HUES64 (cell line): ENCODE measurements around the gene KARS1.

Experiments
- H3K27ac ChIP-seq: 2 replicates; pipeline ENCODE4 v1.7.0; 2013; ENCODE audit warnings: low read depth, low read length, inconsistent platforms
- H3K27me3 ChIP-seq: 2 replicates; pipeline ENCODE4 v1.6.1; 2013; ENCODE audit warnings: mild to moderate bottlenecking, low read length; ENCODE audit not compliant: insufficient read depth
- H3K36me3 ChIP-seq: 2 replicates; pipeline ENCODE4 v1.6.1; 2013; ENCODE audit warnings: mild to moderate bottlenecking, low read length; ENCODE audit not compliant: insufficient read depth
- H3K4me1 ChIP-seq: 2 replicates; pipeline ENCODE4 v1.6.1; 2013; ENCODE audit warnings: mild to moderate bottlenecking, low read length, moderate library complexity; ENCODE audit not compliant: insufficient read depth
- H3K4me3 ChIP-seq: 2 replicates; pipeline ENCODE4 v1.5.1; 2013; ENCODE audit warnings: mild to moderate bottlenecking, low read length, moderate library complexity
- H3K9ac ChIP-seq: 2 replicates; pipeline ENCODE4 v1.6.1; 2013; ENCODE audit warnings: mild to moderate bottlenecking, low read depth, low read length
- H3K9me3 ChIP-seq: 2 replicates; pipeline ENCODE4 v1.6.1; 2013; ENCODE audit warnings: low read depth, low read length; ENCODE audit not compliant: insufficient read depth
- WGBS: fragments of 150-250, 120-280 bp; methylation state at CpG from one replicate; pipeline ENCODE4 v1.1.7; 2013; ENCODE audit warnings: missing lambda C conversion rate; 5-methylcytosine and 5-hydroxymethylcytosine counted together

Gene KARS1

DNA sequence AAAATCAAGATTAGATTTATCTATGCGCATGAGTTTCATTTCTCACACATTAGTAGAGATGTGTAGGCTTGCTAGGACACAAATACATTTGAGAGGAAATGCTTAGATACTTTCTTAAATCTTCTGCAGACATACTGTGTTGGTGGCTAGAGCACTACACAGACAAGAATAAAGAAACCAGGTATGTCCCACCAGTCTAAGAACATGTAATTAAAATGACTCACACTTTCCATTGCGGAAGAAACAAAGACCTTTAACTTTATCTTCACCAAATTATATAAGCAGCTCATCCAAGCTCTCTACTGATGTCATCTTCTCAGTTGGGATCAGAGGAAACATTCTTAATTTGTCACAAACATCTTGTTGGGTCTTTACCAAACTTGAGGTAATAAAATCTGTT is 68.7 kb downstream of the KARS1 start:
- Histone ChIP-seq H3K9ac (no peak overlapping the region), H3K36me3 (peaks cover 51% of the 10 kb centered on the region), H3K4me1 (peaks cover 9% of the 10 kb centered on the region), H3K9me3 (no peaks in the 10 kb centered on the region), H3K4me3 (no peak overlapping the region), H3K27me3 (no peaks in the 10 kb centered on the region), H3K27ac (no peak overlapping the region)
- WGBS: 98% methylated on average over 1 of the region's 2 CpGs

DNA sequence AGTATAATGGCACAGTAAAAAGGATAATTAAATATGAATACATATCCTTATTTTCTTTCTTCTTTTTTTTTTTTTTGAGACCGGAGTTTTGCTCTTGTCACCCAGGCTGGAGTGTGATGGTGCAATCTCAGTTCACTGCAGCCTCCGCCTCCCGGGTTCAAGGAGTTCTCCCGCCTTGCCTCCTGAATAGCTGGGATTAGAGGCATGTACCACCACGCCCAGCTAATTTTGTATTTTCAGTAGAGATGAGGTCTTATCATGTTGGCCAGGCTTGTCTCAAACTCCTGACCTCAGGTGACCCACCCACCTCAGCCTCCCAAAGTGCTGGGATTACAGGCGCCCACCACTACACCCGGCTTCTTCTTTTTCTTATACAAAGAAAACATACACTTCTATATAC is 69.3 kb downstream of the KARS1 start:
- Histone ChIP-seq H3K4me1 (peaks cover 9% of the 10 kb centered on the region), H3K27ac (no peak overlapping the region), H3K27me3 (no peaks in the 10 kb centered on the region), H3K9ac (no peak overlapping the region), H3K4me3 (no peak overlapping the region), H3K9me3 (no peaks in the 10 kb centered on the region), H3K36me3 (peaks cover 57% of the 10 kb centered on the region)
- WGBS: 95% methylated on average over 6 of the region's 7 CpGs
